ENCODE results near the gene NLRP10.

DNA sequence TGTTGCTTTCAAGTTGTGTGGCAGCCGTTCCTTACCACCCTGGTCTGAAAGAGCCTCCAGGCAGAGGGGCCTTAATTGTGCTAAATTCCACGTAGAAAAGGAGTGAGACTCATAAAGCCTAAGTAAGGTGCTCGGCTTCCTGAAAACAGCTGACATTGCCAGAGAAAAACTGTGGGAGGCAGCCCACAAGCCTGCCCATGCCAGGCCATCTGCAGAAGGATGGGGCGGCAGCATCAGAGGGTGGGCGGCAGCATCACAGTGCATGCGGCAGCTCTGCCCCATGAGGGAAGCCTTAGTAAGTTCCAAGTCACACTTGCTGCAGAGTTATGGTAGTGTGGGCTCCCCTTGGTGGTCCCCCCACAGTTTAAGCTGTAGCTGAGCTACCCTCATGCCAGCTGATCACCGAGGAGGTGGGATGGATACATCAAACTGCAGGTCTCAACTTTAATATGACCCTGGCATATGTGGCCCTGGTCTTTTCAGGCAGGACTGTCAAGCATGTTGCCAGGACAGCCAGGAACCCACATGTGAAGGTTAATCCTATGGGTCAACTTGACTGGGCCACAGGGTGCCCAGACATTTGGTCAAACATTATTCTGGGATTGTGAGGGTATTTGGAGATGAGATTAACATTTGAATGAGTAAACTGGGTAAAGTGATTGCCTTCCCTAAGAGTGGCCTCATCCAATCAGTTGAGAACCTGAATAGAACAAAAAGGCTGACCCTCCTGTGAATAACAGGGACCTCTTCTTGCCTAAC lies 18.8 kb upstream of the NLRP10 start:
- no peak for TF ChIP-seq POLR2A (IDR thresholded peaks at IDR 0.05)
- TF ChIP-seq, protein P1, sequence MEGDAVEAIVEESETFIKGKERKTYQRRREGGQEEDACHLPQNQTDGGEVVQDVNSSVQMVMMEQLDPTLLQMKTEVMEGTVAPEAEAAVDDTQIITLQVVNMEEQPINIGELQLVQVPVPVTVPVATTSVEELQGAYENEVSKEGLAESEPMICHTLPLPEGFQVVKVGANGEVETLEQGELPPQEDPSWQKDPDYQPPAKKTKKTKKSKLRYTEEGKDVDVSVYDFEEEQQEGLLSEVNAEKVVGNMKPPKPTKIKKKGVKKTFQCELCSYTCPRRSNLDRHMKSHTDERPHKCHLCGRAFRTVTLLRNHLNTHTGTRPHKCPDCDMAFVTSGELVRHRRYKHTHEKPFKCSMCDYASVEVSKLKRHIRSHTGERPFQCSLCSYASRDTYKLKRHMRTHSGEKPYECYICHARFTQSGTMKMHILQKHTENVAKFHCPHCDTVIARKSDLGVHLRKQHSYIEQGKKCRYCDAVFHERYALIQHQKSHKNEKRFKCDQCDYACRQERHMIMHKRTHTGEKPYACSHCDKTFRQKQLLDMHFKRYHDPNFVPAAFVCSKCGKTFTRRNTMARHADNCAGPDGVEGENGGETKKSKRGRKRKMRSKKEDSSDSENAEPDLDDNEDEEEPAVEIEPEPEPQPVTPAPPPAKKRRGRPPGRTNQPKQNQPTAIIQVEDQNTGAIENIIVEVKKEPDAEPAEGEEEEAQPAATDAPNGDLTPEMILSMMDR (IDR thresholded peaks at IDR 0.05), result no peak
- TF ChIP-seq EP300 (IDR thresholded peaks at IDR 0.05), result no peak
